LHCN-M2 (cell line): ENCODE data around the gene PACRG. TPM values are rescaled to one million over a fixed set of nuclear protein-coding genes. Genes with fewer than 3 reads are reported as not detected.

Source experiments
- DNase-seq: peaks from one replicate; pipeline ENCODE4 v3.0.0-alpha.2; 2012; ENCODE audit warnings: low read depth
- total RNA-seq: library from RNA; depleted of rRNA; stranded (reverse); fragments of >200 nt; gene quantifications from 2 replicates; pipeline ENCODE4 v1.2.3, GENCODE V29; 2014; rRNA removed

Gene PACRG
- total RNA-seq, 1 experiment from 2014 or later, result 0.75 TPM

GRCh38 chr6:163348789-163349680, 621.3 kb downstream of the PACRG start:
- DNase-seq, result no peak

DNA sequence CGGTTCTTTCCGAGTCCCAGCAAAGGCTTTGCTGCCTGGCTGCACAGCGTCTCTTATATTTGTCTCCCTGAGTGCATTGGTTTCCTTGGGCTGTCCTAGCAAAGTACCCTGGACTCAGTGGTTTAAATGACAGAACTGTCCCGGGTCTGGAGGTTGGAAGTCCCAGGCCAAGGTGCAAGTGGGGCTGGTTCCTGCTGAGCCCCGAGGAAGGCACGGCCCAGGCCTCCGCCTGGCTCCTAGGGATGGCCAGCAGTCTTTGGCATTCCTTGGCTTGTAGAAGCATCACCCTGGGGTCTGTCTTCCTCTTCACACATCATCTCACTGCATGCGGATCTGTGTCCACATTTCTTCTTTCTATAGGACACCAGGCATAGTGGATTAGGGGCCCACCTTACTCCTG, 621.9 kb downstream of the PACRG start:
- DNase-seq, result no peak

- no peak for DNase-seq
Measured at GRCh38 chr6:163351013-163351412, 623.2 kb downstream of the PACRG start.

DNA sequence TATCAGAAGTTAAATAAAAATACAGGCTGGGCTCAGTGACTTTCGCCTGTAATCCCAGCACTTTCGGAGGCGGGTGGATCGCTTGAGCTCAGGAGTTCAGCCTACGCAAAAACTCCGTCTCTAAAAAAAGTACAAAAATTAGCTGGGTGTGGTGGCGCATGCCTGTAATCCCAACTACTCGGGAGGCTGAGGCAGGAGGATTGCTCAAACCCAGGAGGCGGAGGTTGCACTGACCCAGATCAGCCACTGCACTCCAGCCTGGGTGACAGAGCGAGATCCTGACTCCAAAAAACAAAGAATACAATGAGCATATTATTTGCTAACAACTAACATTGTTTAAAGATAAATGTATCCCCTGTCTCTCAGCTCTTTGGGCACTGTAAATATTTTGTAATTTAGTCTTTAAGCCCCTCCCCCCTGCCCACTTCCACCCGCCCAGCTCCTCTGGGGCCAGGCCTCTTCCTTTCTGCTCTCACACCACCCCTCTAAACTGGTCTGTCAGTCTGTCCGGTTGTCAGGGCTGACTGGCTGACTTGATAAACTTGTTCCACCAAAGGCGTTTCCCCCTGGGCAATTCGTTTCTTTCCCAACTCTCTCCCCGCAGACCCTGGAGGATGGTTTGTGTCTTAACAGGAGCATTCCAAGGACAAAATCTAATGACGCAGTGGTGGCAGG, 624.4 kb downstream of the PACRG start:
- no peak for DNase-seq

- no peak for DNase-seq
Measured at GRCh38 chr6:163352966-163353365, 625.2 kb downstream of the PACRG start.

GRCh38 chr6:163354085-163354484, 626.3 kb downstream of the PACRG start:
- DNase-seq, result no peak

GRCh38 chr6:163354761-163355425, 627.1 kb downstream of the PACRG start:
- DNase-seq, result peak; percentile 41

- peak; percentile 81 for DNase-seq
Measured at GRCh38 chr6:163355426-163355991, 627.7 kb downstream of the PACRG start.

GRCh38 chr6:163356324-163356723, 628.5 kb downstream of the PACRG start:
- peak; percentile 28 for DNase-seq

DNA sequence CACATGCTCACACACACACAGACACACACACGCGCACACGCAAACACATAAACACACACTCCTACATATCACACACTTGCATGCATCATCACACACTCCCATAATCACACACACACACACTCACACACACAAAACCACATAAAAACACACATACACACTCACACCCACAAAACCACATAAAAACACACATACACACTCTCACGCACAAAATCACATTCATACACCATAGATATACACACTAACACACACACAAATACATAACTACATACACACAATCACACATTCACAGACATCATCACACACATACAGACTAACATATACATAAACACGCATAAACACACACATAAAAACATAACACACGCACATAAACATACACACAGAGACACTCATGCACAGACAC, 629.0 kb downstream of the PACRG start:
- no peak for DNase-seq

GRCh38 chr6:163364641-163365040, 636.9 kb downstream of the PACRG start:
- DNase-seq, result no peak

Other genes with a start within 250 kb of the PACRG start
- 1.7 and 2.4 TPM in 2 replicates for gene PRKN, start 208 bp upstream of the PACRG start, total RNA-seq